HG03103 (cell line): ENCODE measurements around the gene IGF2.

Experiments used
- ATAC-seq: cut with Tn5 transposase; IDR thresholded peaks from one replicate; pipeline ENCODE4 v1.9.1; 2021; ENCODE audit warnings: low read depth; ENCODE audit not compliant: unreplicated experiment

The IGF2 gene

DNA sequence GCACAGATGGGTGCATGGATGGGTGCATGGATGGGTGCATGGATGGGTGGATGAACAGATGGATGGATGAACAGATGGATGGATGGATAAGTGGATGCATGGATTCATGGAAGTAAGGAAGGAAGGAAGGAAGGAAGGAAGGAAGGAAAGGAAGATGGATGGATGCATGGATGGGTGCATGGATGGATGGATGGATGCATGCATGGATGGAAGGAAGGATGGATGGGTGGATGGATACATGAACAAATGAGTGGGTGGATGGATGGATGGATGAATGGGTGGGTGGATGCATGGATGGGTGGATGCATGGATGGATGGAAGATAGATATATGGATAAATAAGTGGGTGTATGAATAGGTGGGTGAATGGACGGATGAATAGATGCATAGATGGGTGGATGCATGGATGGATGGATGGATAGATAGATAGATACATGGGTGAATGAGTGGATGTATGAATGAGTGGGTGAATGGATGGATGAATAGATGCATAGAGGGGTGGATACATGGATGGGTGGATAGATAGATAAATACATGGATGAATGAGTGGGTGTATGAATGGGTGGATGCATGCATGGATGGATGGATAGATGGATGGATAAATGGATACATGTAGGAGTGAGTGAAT, 32.5 kb downstream of the IGF2 start:
- ATAC-seq, result no peak

DNA sequence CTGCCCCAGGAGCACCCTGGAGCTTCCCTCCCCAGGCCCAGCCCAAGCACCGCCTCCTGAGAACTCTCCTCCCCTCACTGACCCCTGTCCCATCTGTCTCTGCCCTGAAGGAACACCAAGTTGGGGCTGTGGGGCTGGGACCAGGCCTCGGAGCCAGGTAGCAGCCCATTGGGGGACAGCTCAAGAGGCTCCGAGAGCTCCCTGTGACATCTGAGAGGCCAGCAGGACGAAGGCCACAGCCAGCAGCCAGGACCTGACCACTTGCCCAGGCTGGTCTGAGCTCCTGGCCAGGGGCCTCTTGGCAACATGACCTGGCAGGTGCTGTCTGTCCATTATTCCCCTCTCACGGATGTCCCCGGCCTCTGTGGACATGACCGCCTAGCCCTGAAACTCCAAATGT, 33.7 kb downstream of the IGF2 start:
- no peak for ATAC-seq

DNA sequence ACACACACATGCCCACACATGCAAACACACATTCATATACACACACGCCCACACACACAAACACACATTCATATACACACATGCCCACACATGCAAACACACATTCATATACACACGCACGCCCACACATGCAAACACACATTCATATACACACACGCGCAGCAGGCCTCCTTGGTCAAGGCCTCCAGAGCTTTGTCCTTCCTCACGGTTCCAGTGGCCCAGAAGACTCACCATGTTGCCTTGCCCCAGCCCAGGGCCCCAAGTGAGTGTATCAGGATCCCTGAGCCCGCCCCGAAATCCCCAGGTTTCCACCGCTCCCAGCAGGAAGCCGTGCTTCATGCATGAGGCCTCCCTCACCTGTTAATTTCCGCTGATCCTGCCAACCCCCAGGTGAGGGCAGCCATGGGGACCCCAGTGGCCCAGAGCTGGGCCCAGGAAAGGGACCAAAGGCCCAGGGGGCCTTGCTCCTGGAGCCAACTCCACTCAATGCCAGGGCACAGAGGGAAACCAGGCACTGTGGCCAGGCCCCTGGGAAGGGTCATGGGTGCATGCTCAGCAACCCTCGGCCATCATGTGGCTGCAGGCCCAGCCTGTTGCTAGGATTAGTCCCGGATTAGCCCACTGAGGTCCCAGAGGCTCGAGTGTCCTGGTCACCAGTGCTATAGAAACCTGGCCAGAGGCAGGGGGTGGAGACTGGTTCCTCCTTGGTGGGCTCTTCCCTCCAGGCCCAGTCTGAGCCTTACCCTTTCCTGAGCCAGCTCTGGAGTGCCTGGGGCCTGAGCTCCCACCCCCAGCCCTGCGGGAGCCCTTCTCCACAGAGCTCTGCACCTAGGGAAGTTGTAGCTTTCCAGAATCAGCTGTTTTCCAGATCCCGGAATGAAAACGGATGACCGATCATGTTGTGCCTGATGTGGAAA, 34.4 kb downstream of the IGF2 start:
- ATAC-seq, result no peak

DNA sequence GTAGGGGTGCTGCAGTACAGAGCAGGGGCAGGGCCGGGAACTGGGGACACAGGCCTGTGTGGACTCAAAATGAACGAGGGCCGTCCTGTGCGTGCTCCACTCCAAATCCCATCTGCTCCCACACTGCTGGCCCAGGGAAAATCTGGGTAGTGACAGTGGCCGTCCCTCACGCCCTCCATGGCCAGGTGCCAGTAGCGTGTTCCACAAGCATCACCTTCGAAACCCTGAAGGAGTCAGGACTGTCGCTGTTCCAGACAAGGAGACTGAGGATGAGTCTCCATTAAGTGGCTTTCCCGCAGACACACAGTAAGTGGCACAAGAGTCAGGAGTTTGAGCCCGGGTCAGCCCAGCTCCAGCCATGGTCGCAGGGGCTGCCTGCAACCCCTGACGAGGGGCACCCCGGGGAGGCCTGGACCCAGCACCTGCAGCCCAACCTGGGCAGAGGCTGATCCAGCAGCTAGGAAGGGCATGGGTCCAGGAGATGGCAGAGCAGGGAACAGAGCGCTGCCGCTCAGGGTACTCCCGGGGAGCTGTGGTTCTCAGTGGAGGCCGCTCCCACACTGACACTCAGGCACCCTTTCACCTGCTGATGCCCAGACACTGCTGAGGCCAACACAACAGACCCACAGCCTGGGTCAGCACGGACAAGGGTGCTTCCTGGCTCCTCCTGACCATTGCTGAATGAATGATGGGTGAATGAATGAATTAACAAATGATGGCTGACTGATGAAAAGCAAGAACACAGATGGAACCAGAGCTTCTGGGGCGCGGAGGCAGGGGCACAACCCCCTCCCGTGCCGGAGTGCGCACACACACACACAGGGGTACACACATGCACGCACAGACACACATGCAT, 35.3 kb downstream of the IGF2 start:
- ATAC-seq, result no peak

DNA sequence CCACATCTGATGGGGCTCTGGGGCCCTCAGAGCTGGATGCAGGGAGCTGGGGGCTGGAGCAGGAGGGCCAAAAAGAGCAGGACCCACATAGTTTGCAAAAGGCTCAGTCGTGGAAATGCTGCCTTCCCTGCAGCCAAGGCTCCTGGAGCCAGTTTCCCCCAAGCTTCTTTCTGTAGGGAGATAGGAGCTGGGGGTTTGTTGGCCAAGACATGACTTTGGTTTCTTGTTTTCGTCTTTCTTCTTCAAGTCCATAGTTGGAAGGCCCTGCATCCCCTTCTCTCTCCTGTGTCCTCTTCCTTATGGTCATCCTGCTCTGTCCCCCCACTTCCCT, 36.3 kb downstream of the IGF2 start:
- no peak for ATAC-seq

DNA sequence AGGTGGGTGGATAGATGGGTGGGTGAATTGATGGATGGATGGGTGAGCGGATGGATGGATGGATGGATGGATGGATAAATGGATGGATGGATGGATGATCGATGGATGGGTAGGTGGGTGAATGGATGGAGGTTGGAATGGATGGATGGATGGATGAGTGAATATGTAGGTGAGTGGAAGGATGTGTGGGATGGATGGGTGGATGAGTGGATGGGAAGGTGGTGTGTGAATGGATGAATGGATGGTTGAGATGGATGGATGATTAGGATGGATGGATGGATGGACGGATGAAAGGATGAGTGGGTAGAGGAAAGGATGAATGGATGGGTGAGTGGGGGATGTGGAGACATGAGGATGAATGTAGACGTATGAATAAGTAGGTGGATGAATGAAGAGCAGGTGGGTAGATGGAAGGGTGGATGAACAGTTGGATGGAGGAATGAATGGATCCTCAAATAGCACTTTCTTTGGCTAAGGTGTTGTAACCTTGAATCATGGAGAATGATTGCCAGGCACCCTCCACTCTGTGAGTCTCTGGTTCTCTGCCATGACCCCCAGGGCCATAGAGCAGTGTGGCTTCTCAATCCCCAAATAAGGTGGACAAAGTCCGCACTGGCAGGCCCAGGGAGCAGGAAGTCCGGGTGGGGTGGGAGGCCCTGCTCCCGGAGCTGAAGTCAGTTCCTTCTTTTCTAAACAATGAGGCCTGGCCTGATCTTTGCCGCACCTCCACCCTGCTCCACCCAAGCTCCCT, 36.9 kb downstream of the IGF2 start:
- no peak for ATAC-seq

DNA sequence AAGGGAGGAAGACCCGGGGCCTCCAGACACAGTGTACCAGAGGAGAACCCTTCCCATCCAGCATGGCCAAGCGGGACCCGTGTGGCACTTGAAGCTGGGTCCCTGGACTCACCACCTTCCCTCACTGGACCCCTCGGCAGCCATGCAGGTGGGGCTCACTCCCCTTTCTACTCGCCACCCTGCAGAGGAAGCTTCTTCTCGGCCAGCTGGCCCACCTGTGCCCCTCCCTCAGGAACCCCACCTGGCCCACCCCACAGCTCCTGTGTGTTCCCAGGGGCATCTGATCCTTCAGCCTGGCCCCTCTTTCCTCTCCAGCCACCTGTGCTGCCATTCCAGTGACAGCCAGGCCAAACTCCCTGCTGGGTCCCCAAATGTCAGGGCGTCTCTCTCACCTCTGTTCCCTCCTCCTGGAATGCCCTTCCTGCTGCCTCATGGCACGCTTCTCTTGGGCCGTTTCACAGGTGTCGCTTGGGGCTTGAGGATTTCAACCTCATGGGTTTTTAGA, 38.0 kb downstream of the IGF2 start:
- ATAC-seq, result no peak

DNA sequence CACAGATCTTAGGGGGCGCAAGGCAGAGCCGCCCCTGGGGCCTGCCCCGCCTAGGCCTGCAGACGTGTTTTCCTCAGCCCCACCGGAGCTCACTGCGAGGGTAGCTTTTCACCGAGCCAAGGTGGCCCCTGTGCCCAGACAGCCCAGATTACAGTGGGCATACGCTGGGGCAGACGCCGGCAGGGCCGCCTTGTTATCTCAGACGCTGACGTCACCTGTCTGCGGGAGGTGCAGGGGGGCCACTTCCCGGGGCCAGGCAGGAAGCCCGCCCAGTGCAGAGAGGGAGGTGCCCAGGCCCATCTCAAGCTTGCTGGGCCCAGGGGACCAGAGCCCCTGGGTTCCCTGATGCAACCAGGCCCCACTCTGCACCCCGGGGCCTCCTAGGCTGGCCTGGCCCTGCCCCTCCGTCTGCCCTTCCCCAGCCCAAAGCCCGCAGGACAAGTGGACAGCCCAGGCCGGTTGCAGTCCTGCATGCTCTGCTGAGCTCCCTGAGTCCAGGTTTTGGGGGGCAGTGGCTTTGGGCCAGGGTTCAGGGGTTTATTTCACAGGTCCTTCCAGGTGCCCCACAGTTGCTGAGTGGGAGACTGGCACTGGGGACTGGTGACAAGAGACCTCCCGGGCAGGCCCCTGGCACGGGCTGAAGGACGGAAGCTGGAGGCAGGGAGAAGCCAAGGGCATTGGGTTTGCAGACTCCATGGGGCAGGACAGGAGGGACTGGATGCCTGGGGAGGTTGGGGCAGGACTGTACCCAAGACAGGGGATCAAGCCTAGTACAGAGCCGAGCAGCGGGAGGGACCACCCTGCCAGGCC, 38.6 kb downstream of the IGF2 start:
- ATAC-seq, result no peak

DNA sequence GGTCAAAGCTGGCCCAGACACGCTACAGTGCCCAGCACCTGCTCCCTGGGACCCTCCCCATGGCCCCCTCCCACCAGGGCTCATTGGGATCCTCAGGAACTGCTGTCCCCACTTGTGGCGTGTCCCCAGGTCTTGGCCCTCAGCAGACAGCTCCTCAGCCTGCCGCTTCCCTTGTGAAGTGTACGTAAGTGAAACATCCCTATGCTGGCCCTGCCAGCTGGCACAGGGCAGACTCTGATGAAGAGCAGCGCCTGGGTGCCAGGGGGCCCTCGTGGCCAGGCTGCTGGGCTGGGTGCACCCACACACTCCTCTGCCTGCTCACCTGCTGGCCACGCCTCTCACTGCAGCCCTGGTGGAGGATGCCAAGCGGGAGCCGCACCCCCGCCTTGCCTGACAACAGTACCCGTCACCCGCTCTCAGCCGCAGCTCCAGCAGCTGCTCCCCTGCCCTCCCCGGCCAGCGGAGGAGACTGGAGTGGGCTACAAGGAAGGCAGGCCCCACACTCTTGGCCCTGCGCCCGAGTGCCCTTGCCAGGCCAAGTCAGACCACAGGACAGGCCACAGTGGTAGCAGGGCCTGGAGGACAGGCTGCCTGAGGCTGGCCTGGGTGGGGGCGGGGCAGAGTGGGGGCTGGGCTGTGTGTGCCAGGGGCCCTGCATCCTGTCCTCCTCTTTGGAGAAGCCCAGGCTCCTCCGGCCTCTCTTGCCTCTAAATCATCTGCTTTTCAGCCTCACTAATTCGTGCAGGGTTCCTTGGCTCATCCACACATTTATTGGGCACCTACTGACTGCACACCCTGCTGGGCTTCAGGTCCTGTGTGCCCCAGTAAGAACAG, 39.5 kb downstream of the IGF2 start:
- no peak for ATAC-seq

DNA sequence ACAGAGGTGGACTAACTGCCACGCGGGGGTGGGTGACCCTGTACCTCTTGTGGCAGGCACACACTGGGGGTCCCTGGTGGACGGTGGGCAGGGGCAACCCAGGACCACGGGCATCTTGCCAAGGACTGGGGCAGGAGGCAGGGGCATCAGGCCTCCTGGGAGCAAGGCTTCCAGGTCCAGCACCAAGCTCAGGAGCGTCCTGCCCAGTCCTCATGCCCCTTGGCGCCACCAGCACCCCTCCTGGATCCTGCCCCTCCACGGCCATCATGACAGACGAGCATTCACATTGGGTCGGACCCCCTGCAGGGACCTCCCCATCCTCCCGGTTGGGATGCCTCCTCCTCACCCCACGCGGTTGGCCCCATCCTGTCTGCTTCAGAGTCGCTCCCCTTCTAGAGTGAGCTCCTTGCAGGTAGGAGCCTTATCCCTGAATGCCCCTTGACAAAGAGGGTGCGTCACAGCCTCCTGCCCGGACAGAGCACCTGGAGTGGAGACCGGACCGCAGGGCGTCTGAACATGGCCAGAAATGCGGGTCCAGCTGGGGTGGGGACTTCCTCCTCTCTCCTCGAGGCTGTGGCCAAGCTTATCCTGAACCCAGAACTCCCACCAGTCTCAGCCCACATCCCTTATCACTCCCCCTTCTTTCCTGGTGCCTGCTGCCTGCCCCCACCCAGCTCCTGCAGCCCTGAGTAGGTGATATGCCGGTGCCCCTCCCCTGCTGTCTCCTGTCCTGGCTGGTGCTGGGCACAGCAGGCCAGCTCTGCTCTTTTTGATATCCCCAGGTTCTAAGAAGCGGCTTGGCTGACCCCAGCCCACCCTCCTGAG, 40.3 kb downstream of the IGF2 start:
- no peak for ATAC-seq

DNA sequence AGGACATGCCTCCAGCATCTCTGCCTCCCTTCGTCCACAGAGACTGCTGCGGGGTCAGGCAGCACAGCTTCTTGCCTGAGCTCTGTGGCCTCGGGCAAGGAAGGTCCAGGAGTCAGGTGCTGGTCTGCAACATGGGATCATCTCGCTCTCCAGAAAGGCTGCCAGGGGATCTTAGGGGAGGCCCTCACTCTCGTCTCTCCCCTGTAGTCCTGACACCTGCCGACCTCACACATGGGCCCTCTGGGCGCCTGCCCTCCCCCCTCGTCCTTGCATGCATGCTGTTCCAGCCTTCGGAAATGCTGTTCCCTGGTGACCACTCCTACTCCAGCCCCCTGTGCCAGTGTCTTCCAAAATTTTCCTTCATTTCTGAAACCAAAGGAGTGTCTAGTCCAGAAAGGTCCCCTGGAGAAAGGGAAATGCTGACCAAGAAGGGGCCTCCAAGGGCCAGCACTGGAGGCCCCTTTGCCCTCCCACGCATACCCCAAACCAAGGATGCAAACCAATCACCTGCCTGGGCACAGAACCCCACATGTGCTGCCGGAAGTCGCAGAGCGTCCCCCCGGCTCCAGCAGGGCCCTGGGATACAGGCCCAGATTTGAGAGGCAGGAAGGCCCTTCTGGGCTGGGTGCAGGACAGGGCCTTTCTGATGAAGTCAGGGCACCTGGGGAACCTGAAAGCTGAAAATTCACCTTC, 41.0 kb downstream of the IGF2 start:
- no peak for ATAC-seq

DNA sequence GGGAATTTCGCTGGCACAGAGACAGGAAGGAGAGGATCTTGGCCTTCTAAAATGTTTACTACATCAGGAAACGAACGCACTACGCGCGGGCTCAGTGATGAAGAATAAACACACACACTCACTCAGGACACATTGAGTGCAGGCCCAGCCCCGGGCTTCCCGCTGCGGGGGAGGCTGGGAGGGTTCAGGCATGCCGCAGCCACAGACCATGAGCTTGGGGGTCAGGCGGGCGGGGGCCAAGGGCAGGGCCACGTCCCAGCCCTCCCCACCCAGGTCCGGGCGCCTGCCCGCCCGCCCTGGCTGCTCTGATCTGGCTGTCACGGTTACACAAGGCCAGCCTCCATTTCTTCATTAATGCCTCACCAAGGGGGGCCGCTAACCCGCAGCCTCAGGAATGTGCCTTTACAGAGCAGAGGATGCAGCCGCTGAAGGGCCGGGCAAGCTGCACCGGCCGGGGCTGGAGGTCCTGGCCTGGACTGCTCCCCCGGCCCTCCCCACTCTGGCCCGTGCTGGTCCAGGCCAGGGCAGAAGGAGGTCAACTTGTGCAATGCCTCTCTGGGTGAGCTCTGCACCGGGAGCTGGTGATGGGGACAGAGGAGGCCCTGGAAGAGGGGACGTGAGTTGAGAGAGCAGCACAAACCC, 41.7 kb downstream of the IGF2 start:
- no peak for ATAC-seq

DNA sequence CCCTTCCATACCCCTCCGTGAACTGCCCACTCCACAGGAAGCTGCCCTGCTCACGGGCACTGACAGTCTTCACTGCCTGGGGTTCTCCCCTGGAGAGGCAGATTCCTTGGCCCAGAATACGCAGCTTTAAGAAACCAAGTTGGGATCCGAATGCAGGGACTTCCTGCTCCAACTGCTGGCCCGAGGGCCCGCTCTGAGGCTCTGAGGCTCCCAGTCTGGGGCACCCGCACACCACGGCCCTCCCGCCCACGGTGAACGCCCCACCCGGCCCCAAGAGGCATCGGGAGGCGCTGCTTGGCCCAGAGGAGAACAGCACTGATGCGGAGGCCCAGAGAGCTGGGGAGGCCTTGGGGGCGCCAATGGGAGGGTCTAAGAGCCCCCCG, 42.3 kb downstream of the IGF2 start:
- no peak for ATAC-seq

DNA sequence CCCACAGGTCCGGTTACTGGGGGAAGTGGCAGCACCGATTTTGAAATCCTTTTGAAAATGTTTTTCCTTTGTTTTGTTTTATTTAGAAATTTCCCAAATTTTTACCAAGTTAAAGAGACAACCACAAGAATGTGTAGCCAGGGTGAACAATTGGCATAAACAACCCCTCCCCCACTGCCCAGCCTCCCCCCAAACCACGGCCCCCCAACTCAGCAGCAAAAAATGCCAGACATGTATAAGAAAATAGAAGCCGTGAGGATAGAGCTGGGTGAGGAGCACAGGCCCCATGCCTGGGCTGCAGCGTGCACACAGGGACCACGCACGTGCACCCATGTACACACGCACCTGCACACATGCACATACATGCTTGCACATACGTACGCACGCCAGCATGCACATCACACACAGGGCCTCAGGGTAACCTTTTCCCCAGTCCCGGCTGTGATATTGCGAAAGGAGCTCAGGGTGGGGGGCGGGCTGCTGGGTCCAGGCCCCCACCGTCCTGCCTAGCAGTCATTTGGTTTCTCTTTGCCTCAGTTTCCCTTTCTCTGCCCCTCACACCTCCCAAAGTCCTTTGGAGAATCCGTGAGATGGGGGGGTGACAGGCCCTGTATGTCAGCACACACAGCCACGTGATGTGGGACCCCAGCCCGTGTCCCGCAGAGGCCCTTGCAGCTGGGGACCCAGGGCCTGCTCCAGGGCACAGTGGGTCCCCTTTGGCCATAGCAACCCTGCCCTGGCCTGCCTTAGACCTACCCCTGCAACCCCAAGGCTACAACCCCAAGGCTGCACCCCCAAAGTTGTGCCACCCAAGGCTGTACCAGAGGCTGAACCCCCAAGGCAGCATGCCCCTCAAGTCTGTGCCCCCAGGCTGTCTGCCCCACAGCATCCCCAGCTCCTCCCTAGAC, 42.9 kb downstream of the IGF2 start:
- no peak for ATAC-seq

DNA sequence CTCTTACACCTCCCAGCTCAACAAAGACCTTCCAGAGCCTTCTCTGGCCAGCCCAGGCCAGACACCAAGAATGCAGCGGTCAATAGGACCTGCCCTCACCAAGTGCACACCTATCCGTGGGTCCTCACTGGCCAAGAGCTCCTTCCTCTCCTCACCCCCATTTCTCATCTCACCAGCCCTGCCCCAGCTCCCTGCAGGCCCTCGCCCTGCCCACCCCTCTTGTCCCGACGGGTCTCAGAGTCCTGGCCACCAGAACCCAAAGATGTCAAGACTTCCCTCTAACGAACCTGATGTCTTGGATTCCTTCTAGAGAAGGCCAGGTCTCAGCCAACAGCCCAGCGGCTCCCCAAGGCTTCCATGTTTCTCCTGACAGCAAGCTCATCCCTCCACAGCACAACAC, 43.6 kb downstream of the IGF2 start:
- no peak for ATAC-seq

DNA sequence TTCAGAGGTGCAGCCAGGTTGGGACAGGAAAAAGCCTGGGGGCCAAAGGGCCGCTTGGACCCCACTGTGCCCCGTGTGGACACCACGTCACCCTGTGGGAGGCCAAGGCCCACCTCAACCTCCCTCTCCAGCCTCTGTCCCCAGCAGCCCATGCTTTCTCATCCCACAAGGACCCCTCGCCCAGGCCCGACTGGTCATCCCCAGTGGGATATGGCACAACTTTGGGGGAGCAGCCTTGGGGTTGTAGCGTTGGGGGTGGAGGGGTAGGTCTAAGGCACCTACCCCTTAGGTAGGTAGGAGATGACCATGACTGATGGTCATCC, 44.0 kb downstream of the IGF2 start:
- ATAC-seq, result no peak
